ENCODE results near the gene GULP1.

The GULP1 gene

DNA sequence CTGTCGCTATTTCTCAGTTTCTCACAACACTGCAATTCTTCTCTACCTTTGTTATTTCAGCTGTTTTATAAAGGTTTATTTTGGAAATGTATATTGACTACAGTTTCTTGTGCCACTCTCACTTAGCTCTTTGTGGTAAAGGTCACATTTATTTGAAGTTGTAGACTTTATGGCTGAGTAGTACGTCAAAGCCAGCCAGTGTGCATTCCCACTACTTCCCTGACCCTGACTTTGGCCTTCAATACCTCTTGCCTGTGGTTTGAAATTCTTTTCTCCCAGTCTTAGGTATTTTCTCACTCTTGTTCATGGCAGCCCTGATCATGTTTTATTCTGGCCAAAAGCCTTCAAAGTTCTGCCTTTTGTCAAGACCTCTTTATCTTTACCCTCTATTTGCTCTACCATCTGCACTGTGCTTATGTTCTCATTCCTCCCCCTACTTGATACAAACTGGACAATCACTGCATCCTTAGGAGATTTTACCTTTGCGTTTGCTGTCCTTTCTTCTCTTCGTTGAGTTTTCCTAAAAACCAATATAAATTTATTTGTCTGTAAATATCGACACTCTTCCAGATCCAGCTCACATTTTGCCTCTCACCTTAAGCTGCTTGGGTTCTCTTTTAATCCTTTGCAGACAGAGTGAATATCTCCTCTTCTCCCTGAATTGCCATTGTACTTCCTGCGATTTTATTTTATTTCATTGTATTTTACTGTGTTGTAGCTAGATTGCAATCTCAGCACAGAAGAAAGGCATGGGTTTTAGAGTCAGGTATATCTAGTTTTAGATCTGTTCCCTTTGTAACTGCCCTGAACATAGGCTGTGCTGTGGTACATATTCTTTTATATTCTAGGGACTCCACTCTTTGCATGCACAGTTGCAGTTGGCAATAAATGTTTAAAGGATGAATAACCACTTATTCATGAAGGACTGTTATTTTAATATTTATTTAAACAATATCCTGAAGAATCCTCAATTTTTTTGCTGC, 31.2 kb downstream of the GULP1 start:
- no peak for DNase-seq (ENCODE audit: low read depth)

DNA sequence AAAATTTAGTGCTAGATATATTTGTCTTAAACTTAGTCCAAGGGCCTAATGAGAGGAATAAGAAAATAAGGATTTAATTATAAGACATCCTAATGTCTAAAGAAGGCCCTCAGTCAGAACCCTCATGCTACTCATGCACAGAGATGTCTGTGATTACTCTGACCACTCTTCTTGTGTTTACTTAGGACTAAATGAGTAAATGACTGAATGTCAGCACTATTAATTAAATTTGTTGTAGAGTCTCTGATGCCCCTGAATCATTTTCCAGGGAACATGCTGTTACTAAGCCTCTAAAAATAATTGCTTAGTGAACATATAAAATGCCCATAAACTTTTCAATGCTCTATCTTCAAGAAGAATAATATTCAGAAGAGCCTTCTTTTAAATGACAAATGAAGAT, 32.4 kb downstream of the GULP1 start:
- DNase-seq (ENCODE audit: low read depth) = no peak

DNA sequence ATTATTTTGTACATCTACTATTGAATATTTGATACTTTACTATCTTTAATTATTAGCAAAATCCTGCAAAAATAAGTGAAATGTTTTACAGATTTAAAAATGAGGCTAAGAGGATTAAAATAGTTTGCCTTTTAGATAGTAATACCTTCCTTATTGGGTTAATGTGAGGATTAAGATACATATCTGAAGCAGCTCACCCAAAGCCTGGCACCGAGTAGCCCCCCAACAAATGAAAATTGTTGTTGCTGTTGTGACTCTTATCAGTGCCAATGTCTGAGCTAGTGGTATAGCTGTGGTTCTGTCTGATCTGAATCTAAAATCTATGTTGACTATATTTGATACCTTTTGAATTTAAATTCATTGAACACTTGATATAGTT, 34.6 kb downstream of the GULP1 start:
- no peak for DNase-seq (ENCODE audit: low read depth)

DNA sequence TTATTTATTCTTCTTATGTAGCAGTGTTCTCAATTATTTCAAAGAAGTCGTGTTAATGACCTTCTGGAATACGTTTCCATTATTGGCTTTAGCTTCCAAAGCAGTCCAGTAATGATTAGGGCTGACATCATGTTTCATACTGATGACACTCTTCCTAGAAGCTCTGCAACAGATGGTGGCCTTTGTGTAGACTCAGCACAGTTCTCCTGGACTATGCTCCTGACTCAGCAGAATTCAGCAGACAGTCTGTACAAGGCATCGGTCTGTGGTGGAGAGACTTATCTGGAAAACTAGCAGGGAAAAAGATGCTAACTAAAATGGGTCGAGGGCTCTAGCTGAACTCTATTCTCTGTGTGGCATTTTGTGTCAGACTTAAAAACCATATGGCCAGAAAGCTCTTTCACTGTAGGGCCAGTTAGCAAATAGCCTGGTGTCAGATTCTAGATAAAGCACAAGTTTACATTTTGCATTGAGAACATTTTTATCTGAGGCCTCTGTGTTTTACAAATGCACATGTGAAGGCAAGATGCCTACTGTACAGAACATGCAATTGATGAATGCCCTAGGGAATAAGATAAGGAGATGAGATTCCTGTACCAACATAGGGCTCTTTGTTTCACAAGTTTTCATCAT, 35.1 kb downstream of the GULP1 start:
- DNase-seq (ENCODE audit: low read depth) = no peak

DNA sequence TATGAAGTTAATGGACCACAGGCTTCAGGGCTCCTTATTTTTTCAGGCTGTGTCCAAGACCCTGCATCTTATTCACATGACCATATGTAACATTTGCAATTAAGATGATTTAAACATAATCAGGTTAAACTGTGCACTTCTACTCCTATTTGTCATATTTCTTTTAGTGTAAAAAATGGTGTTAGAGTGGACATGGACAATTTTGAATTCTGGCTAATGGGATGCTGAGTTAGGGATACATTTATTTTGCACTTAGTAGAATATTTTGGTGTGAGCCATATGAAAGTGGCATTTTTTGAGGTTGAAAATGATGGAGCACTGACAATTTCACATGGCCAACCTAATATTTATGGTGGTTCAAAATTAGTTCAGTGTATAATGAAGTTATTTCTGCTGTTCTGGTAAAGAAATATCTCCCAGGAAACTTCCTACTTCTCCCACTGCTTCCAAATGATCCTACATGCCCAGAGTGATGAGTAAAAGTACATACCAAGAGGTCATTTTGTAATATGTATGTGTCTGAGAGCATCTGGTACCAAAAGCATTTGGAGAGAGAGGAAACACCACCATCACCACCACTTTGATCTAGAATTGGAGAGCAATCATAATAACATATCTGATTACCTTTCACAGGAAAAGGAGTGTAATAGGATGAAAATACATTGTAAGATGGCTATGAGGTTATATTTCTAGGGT, 36.0 kb downstream of the GULP1 start:
- no peak for DNase-seq (ENCODE audit: low read depth)

DNA sequence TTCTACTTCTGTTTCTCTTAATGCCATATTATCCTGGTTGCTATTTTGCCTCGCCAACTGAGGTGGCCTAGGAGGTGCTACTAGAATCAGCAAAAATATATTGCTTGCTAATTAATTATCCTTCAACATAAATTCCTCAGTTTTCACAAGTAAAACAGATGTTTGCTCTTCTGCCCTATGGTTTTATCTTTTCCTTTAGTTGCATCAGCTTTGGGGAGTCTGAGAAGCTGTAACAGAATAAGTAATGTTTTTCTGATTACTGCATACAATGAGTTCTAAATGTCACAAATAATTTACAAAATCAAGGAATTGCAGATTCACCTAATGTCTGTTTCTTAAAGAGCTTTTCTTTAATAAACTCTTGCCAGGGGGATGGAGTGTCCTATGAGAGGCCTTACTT, 36.7 kb downstream of the GULP1 start:
- DNase-seq (ENCODE audit: low read depth) = no peak

DNA sequence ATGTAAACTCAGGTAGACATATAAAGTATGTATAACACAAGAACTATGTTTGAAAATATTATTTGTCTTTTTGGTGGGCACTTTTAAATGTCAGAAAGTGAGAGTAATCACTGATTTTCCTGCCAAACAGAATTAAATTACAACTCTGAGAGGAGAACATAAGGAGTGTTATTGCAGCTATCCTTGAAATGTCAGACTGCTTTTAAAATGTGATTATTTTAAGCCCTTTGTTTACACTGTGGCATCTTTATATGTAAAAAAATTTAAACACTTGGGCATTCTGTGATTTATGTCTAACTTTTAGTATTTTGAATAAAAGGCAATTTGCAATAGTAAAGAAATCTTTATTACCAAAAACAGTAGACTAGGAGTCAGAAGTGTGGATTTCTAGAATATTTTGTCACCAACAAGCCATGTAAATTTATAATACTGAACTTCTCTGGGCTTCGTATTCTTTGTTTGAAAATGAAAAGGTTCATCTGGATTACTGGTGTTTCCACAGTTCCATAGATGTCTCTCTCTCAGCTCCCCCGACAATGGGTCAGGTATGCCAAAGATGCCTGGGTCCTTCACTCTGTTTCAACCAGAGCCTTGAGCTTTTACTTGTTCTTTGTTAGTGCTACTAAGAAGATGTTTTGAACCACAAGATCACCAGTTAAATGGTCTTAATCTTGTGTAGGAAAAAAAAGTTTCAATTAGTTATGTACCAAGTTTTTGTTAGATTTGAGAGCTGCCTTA, 38.8 kb downstream of the GULP1 start:
- DNase-seq (ENCODE audit: low read depth) = no peak

DNA sequence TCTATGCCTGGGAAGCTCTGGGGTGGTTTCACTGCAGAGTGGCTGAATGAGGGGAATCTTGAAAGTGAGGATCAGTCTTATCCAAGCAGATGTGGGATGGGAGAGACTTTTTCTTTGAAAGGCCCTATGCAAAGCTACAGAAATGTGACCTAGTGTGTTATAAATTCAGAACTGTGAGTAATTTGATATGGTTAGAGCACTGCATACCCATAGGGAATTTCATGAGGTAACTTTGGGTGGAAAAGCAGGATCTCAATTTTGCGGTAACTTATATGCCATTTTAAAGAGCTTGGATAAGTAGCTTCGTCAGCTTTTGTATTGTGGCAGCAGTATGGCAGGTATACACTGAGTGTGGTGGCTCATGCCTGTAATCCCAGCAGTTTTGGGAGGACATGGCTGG, 40.9 kb downstream of the GULP1 start:
- DNase-seq (ENCODE audit: low read depth) = no peak

DNA sequence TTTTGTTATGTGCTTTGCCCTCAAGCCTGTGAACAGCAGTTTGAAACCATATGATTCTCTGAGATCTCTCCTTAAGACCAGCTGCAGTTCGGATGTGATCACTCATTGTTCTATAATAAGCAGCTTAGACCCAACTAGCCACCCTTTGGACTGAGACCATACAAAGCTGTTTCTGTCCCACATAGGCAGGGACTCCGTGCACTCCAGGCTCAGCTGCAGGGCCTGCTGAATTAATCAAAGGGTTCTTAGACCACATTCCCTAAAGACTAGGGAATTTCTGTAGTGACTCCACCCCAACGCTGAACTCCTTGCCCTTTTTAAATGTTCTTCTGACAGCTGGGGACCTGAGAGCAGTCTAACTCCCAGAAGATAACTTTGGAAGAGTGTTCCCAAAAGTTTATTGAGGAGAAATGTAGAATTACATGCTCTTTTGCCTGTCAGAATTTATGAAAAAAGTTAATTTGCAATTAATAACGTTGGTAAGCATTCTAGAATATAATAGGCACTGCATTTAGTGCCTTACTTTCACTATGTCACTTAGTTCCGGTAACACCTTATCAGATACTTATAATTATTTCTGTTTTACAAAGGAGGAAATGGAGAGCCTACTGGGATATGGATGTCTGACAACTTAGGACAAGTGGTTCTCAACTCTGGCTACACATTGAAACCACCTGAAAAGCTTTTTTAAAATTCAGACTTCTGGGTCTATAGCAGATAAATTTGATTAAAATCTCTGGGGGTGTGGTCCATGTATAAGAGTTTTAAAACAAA, 42.3 kb downstream of the GULP1 start:
- DNase-seq (ENCODE audit: low read depth) = no peak

DNA sequence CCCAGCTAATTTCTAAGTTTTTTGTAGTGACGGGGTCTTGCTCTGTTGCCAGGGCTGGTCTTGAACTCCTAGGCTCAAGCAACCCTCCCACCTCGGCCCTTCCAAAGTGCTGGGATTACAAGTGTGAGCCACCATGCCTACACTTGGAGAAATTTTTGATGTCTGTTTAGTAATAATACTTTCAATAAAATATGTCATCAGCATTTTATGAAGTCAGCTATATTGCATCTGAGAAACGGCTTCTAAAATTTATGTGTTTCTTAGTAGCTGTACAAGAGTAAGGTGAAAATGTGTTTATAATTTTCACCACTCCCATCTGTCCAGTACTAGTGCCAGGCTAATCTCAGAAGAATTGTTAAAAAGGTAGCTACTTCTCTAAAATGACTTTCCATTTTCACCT, 46.8 kb downstream of the GULP1 start:
- no peak for DNase-seq (ENCODE audit: low read depth)

DNA sequence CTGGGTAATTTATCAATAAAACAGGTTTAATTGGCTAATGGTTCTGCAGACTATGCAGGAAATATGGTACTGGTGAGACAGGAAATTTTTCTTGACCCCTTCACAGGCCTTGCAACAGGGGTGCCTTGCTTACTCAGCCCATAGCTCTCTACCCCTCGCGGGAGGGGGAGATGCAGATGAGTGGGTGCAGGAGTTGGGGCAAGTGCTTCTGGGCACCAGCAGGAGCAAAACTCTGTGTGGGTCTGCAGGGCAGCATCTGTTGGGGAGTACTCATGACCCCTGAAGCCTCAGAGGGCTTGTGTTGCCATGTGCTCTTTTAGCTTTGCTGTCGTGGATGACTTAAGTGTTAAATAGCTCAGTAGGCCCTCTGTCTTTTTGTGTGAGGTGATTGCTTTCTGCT, 48.6 kb downstream of the GULP1 start:
- DNase-seq (ENCODE audit: low read depth) = no peak

DNA sequence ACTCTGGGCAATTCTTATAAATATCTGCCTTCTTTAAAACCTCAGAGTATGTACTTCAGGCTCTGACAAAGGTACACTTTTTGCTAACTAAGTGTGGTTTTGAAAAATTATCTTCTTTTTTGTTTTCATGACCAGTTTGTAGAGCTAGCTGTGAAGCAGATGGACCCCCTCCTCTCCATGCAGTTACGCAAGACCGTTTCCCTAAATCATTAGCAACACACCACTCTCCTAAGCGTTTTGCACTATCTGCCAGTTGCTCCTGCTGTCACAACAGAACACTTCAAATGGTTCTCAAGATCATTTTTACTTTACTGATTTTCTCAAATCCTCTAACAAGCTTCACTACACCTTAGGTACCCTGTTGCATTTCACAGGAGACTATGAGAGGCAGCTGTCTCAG, 53.3 kb downstream of the GULP1 start:
- DNase-seq (ENCODE audit: low read depth) = no peak

DNA sequence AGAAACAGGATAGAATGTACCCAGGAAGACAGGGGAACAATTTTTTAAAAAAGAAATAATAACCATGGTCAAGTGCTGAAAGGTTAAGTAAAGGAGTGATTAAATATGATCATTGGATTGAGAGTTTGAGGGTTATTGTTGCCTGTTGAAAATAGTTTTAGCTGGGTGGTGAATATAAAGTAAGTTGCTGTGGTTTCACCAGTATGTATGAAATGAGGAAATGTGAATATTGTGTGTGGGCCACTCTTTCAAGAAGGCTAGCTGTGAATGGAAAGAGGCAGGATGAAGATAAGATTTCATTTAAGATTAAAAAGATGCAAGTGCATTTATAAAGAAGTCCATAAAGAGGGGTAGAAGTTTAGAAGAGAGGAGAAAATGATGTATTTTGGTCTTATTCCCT, 53.8 kb downstream of the GULP1 start:
- no peak for DNase-seq (ENCODE audit: low read depth)

DNA sequence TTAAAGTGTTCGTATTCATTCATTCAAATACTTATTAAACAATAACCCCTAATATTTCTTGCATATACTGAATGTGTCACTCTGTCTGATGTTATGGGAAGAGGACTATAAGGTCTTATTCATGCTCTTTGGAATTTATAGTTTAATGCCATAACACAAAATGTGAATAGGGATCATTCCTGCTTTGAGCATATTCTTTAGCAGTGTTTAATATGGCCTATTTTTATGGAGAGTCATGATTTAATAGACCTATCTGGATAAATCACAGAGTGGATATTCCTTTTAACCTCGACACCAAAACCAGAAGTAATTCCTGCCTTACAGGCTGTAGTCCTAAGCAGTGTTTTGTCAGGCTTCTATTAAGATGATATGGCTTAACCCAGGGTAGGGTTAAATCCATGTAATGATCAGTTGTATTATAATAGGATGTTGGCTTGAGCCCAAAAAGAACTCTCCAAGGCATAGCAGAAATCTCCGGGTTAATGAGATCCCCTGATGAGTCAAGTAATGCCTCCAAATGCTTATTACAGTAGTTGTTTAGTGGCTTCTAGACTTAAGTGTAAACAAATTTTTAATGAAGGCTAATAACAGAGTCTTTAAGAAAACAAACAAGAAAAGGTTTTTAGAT, 54.3 kb downstream of the GULP1 start:
- no peak for DNase-seq (ENCODE audit: low read depth)

DNA sequence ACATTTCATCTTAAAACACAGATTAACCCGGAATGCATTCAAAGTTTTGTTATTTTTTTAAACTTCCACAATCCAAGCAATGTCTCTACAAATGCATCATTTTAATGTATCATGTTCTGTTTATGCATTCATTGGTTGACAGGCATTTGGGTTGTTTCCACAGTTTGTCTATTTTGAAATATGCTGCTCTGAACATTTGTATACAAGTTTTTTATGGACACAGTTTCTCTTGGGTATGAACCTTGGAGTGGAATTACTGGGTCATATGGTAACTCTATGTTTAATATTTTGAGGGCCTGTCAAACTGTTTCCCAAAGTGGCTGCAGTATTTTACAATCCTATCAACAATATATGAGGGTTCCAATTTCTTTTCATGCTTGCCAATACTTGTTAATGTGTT, 57.3 kb downstream of the GULP1 start:
- DNase-seq (ENCODE audit: low read depth) = no peak

DNA sequence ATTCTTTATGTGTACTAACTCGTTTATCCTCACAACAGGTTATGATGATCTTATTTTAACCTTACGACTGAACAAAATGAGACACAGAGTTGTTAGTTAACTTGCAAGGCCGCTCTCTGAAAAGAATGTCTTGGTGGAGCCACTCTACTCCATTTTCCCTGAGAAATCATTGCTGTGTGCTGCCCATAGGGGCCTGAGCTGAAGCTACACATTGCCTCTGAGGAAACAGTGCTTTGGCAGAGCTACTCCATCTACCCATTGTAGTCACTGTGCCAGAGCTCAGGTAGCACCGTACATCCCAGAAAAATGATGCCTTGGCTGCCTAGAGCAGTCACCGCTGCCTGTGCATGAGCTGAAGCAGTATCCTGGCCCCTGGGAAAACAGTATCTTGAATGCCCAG, 61.6 kb downstream of the GULP1 start:
- no peak for DNase-seq (ENCODE audit: low read depth)

DNA sequence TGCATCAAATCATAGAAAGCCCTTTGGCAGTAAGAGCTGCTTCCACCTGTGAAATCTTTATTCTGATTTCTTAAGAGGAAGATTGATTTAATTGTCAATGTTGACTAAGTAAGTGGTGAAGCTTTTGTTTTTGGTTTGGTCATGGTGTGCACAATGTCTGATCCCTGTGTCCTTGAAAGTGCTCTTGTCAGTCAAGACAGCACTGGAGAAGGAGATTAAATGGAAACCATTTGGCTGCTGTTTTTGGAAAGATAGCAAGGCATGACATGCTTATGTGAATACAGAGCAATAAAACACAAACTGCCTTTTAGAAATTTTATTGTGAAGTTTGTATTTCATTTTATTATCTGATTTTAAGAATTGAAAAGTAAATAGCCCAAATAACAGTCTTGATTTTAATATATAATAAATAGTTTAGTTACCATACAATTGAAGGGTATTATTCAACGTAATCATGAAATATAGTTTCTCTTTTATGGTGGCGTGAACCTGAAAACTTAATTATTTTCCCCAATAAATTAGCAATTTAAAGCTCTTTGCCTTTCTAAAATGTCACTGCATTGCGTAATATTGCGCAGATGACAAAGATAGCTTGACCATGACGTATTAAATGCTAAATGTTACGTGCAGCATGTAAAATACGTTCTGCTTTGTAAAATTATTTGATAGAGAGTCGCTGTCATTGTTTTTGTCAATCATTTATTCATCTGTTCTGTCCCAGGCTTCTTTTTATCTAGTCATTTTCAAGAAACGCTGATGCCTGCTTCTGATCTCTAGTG, 69.0 kb downstream of the GULP1 start:
- no peak for DNase-seq (ENCODE audit: low read depth)

DNA sequence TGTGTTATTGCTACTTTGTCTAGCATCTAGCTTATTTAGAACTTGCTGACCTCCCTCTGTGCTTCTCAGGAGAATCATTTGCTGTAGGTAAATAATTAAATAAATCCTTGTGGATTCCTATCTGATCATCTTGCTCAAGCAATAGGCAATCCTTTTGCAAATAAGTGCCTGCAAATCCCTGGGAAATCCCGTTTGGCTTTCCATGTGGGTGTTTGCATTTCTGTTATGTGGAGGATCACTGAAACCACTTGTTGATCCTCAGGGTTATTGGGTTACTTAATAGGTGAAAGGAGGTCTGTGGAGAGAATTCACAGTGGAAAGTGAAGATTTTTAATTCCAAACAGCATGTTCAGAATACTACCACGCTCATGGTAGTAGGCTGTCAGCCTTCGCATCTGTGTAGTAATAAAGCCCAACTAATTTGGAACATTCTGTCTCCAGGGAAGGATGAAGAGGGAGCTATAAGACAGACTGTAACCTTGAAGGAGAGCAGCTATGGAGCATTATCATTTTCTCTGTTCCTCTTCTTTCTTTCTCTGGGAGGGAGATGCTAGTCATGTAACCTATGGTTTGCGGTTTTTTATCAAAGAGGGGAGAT, 72.5 kb downstream of the GULP1 start:
- DNase-seq (ENCODE audit: low read depth) = no peak

DNA sequence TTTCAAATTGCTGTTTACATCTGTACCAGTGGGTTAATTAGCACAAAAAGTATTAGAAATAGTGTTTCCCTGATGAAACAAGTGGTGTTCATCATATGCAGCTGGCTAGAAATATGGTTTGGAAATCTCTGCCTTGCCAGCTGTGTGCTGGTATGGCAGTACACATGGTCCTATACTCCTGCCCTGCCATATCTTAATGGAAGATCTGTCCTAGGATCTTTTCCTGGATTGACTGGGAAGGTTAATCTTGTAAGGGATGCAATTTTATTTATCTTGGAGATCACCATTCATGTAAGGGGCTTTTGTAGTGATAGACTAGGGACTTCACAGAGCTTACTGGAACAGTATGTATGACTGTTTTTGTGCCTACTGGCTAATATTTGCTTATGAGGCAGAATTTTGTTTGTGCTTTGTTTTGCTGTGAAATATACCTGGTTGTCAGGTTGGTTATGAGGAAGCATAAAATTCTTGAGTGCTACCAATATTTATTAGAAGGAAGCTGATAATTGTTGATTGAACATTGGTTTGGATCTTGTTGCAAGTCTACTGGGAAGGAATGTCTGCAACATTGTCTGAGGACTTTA, 73.5 kb downstream of the GULP1 start:
- no peak for DNase-seq (ENCODE audit: low read depth)
